HFFc6 (cell line): ENCODE measurements around the gene ARHGAP15. TPM values are rescaled to one million over a fixed set of nuclear protein-coding genes. Genes with fewer than 3 reads are reported as not detected.

Source experiments
- DNase-seq: peaks from one replicate; pipeline ENCODE4 v3.0.0-alpha.2; 2018
- H3K27ac Mint-ChIP-seq: 2 replicates; pipeline ENCODE4 v1.8.0; 2020; ENCODE audit warnings: mild to moderate bottlenecking, mixed read lengths
- H3K27me3 Mint-ChIP-seq: 2 replicates; pipeline ENCODE4 v1.8.0; 2021; ENCODE audit warnings: mild to moderate bottlenecking, moderate library complexity, mixed read lengths; ENCODE audit not compliant: insufficient read depth
- H3K36me3 Mint-ChIP-seq: 2 replicates; pipeline ENCODE4 v1.8.0; 2021; ENCODE audit warnings: low read depth, mixed read lengths
- H3K4me1 Mint-ChIP-seq: 2 replicates; pipeline ENCODE4 v1.8.0; 2020; ENCODE audit warnings: low read depth, mixed read lengths
- H3K4me3 Mint-ChIP-seq: 2 replicates; pipeline ENCODE4 v1.8.0; 2020; ENCODE audit warnings: mild to moderate bottlenecking, moderate library complexity, mixed read lengths
- H3K9me3 Mint-ChIP-seq: 2 replicates; pipeline ENCODE4 v1.8.0; 2020; ENCODE audit warnings: mild to moderate bottlenecking, mixed read lengths
- total RNA-seq, 6 experiments: library from RNA; stranded (reverse); fragmentation: NEBNext Ultra II Directional; extraction: Animal tissue kit (Norgen Biotek cat#: 25700); gene quantifications; 2 replicates in 1 of 6; 3 replicates in 5 of 6; pipeline ENCODE4 v1.2.3, GENCODE V29; 2021
- TF ChIP-seq, protein P1 (sequence below): fragments of 200-600 bp; sonication (generic); IDR thresholded peaks from 2 replicates; pipeline ENCODE4 v1.5.0; 2021; ENCODE audit warnings: antibody characterized with exemption, mild to moderate bottlenecking

The ARHGAP15 gene
- total RNA-seq, 6 experiments from 2014 or later, result not detected

DNA sequence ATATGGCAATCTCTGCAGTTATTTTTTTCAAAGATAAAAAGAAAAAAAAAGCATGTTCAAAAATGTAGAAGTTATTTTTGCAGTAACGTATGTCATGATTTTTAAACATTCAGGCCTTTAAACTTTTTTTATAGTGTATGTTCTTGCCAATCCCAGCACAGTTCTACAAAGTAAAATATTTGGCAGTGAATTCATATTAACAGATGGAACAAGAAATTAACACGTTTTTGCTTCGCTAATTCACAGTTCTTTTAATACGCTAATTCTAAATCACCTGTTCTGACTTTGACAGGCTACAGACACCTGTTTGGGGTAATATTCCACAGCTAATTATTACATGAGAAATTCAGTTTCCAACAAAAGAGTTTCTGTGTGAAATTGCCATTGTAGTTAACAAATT is 183.2 kb downstream of the ARHGAP15 start:
- no peaks in the 10 kb centered on the region for H3K9me3 Mint-ChIP-seq
- H3K27me3 Mint-ChIP-seq, result no peaks in the 10 kb centered on the region; the same call in 1 of the 2 replicates
- no peak overlapping the region for H3K27ac Mint-ChIP-seq
- no peaks in the 10 kb centered on the region for H3K36me3 Mint-ChIP-seq
- TF ChIP-seq, protein P1, sequence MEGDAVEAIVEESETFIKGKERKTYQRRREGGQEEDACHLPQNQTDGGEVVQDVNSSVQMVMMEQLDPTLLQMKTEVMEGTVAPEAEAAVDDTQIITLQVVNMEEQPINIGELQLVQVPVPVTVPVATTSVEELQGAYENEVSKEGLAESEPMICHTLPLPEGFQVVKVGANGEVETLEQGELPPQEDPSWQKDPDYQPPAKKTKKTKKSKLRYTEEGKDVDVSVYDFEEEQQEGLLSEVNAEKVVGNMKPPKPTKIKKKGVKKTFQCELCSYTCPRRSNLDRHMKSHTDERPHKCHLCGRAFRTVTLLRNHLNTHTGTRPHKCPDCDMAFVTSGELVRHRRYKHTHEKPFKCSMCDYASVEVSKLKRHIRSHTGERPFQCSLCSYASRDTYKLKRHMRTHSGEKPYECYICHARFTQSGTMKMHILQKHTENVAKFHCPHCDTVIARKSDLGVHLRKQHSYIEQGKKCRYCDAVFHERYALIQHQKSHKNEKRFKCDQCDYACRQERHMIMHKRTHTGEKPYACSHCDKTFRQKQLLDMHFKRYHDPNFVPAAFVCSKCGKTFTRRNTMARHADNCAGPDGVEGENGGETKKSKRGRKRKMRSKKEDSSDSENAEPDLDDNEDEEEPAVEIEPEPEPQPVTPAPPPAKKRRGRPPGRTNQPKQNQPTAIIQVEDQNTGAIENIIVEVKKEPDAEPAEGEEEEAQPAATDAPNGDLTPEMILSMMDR, result no peak
- H3K4me3 Mint-ChIP-seq, result no peak overlapping the region
- H3K4me1 Mint-ChIP-seq, result no peaks in the 10 kb centered on the region
- no peak for DNase-seq

GRCh38 chr2:143313861-143314260 is 184.6 kb downstream of the ARHGAP15 start:
- Mint-ChIP-seq H3K27ac (no peak overlapping the region), H3K9me3 (no peaks in the 10 kb centered on the region), H3K4me3 (no peak overlapping the region), H3K4me1 (no peaks in the 10 kb centered on the region), H3K36me3 (no peaks in the 10 kb centered on the region), H3K27me3 (no peaks in the 10 kb centered on the region; the same call in 1 of the 2 replicates)
- DNase-seq, result no peak
- TF ChIP-seq, protein P1, result no peak

- H3K27me3 Mint-ChIP-seq, result no peaks in the 10 kb centered on the region; the same call in 1 of the 2 replicates
- no peak overlapping the region for H3K4me3 Mint-ChIP-seq
- DNase-seq, result no peak
- H3K4me1 Mint-ChIP-seq, result no peaks in the 10 kb centered on the region
- TF ChIP-seq, protein P1, result no peak
- no peak overlapping the region for H3K27ac Mint-ChIP-seq
- no peaks in the 10 kb centered on the region for H3K36me3 Mint-ChIP-seq
- H3K9me3 Mint-ChIP-seq, result no peaks in the 10 kb centered on the region
Measured at GRCh38 chr2:143321994-143322393, 192.8 kb downstream of the ARHGAP15 start.

DNA sequence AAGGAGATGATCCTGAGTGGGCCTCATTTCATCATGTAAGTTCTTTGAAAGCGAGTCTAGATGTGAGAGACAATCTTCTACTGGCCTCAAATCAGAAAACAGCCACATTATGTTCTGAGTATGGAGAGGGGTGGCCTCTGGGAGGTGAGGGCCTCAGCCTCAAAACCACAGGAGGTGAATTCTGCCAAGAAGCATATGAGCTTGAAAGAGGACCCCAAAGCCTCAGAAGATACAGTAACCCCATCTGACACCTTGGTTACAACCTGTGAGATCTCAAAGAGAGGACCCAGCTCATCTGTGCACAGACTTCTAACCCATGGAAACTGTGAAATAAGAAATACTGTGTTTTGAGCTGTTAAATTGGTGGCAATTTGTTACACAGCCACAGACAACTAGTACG is 200.1 kb downstream of the ARHGAP15 start:
- no peaks in the 10 kb centered on the region for H3K9me3 Mint-ChIP-seq
- no peaks in the 10 kb centered on the region for H3K4me1 Mint-ChIP-seq
- DNase-seq, result no peak
- TF ChIP-seq, protein P1, result no peak
- H3K27me3 Mint-ChIP-seq, result peaks cover 1% of the 10 kb centered on the region; the same call in 1 of the 2 replicates
- H3K27ac Mint-ChIP-seq, result no peak overlapping the region
- no peaks in the 10 kb centered on the region for H3K36me3 Mint-ChIP-seq
- H3K4me3 Mint-ChIP-seq, result no peak overlapping the region

DNA sequence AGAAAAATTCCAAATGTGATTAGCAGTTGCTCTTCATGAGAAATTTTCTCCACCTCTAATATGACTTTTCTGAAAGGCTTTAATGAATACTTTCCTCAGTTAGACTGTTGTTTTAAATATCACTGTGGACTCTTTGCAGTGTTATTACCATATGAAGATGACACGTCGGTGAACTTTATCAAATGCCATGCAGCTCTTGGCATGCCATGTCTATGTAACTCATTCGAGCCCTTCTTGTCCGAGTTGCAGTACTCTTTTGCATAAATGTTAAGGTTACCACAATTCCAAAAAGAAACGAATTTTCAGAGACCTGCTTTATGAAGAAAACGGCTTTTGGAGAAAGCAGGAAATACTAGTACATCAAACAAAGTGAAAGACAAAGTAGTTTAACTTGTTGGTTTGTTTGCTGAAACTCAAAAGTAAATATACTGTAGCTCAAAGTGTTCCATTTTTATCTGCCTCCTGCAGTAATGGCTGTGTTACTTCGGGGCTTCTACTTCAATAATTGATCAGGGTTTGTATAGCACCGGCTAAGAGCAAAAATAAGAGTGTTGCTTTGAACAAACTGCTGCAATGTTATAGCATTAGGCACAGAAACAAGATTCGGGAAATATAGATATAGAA is 204.1 kb downstream of the ARHGAP15 start:
- Mint-ChIP-seq H3K4me3 (no peak overlapping the region), H3K4me1 (no peaks in the 10 kb centered on the region), H3K27ac (no peak overlapping the region), H3K9me3 (no peaks in the 10 kb centered on the region), H3K27me3 (peaks cover 2% of the 10 kb centered on the region), H3K36me3 (no peaks in the 10 kb centered on the region)
- no peak for DNase-seq
- TF ChIP-seq, protein P1, result no peak
